ENCODE measurements around the gene COASY.

Gene COASY

GRCh38 chr17:42514279-42514678 lies 47.7 kb upstream of the COASY start:
- no peaks in the 10 kb centered on the region for H3K36me3 ChIP-seq (ENCODE audit: insufficient read depth)
- no peaks in the 10 kb centered on the region for H3K27me3 ChIP-seq (ENCODE audit: insufficient read depth, low read depth)
- H3K4me1 ChIP-seq (ENCODE audit: low read depth, poor library complexity, severe bottlenecking): peaks cover 20% of the 10 kb centered on the region
- H2AFZ ChIP-seq (ENCODE audit: low read depth): no peak overlapping the region
- H3K4me3 ChIP-seq (IDR thresholded peaks at IDR 0.05; ENCODE audit: insufficient read depth, low read depth, low read length): no peak overlapping the region
- no peak overlapping the region for H3K4me2 ChIP-seq
- H3K9ac ChIP-seq: no peak overlapping the region
- H3K79me2 ChIP-seq (ENCODE audit: insufficient read depth, low read depth): no peaks in the 10 kb centered on the region
- no peaks in the 10 kb centered on the region for H4K20me1 ChIP-seq (ENCODE audit: insufficient read depth)
- TF ChIP-seq CTCF (conservative IDR thresholded peaks at IDR 0.05; ENCODE audit: low read depth, low read length): no peak
- no peak overlapping the region for H3K27ac ChIP-seq

- no peaks in the 10 kb centered on the region for H3K79me2 ChIP-seq (ENCODE audit: insufficient read depth, low read depth)
- no peak for TF ChIP-seq CTCF (conservative IDR thresholded peaks at IDR 0.05; ENCODE audit: low read depth, low read length)
- H3K27ac ChIP-seq: no peak overlapping the region
- no peaks in the 10 kb centered on the region for H3K36me3 ChIP-seq (ENCODE audit: insufficient read depth)
- H2AFZ ChIP-seq (ENCODE audit: low read depth): no peak overlapping the region
- H4K20me1 ChIP-seq (ENCODE audit: insufficient read depth): no peaks in the 10 kb centered on the region
- no peaks in the 10 kb centered on the region for H3K27me3 ChIP-seq (ENCODE audit: insufficient read depth, low read depth)
- no peak overlapping the region for H3K4me2 ChIP-seq
- H3K4me1 ChIP-seq (ENCODE audit: low read depth, poor library complexity, severe bottlenecking): peaks cover 20% of the 10 kb centered on the region
- H3K4me3 ChIP-seq (IDR thresholded peaks at IDR 0.05; ENCODE audit: insufficient read depth, low read depth, low read length): no peak overlapping the region
- H3K9ac ChIP-seq: no peak overlapping the region
Measured at GRCh38 chr17:42514867-42515266, 47.1 kb upstream of the COASY start.

- Histone ChIP-seq H3K27ac (no peak overlapping the region), H3K4me2 (no peak overlapping the region), H3K27me3 (ENCODE audit: insufficient read depth, low read depth) (no peaks in the 10 kb centered on the region), H4K20me1 (ENCODE audit: insufficient read depth) (no peaks in the 10 kb centered on the region), H3K36me3 (ENCODE audit: insufficient read depth) (no peaks in the 10 kb centered on the region), H3K79me2 (ENCODE audit: insufficient read depth, low read depth) (no peaks in the 10 kb centered on the region), H2AFZ (ENCODE audit: low read depth) (no peak overlapping the region), H3K9ac (no peak overlapping the region), H3K4me1 (ENCODE audit: low read depth, poor library complexity, severe bottlenecking) (peaks cover 20% of the 10 kb centered on the region), H3K4me3 (IDR thresholded peaks at IDR 0.05; ENCODE audit: insufficient read depth, low read depth, low read length) (no peak overlapping the region)
- TF ChIP-seq CTCF (conservative IDR thresholded peaks at IDR 0.05; ENCODE audit: low read depth, low read length): peak; percentile 98
Measured at GRCh38 chr17:42517516-42517915, 44.4 kb upstream of the COASY start.

- Histone ChIP-seq H3K36me3 (ENCODE audit: insufficient read depth) (no peaks in the 10 kb centered on the region), H3K4me3 (IDR thresholded peaks at IDR 0.05; ENCODE audit: insufficient read depth, low read depth, low read length) (no peak overlapping the region), H3K27ac (no peak overlapping the region), H3K27me3 (ENCODE audit: insufficient read depth, low read depth) (no peaks in the 10 kb centered on the region), H4K20me1 (ENCODE audit: insufficient read depth) (no peaks in the 10 kb centered on the region), H2AFZ (ENCODE audit: low read depth) (no peak overlapping the region), H3K9ac (no peak overlapping the region), H3K4me1 (ENCODE audit: low read depth, poor library complexity, severe bottlenecking) (peaks cover 20% of the 10 kb centered on the region), H3K79me2 (ENCODE audit: insufficient read depth, low read depth) (no peaks in the 10 kb centered on the region), H3K4me2 (no peak overlapping the region)
- no peak for TF ChIP-seq CTCF (conservative IDR thresholded peaks at IDR 0.05; ENCODE audit: low read depth, low read length)
Measured at GRCh38 chr17:42518046-42518754, 43.7 kb upstream of the COASY start.

Data from KMS-11 (cell line).